Nephron (organoid): ENCODE measurements around the gene ABHD16A.
"Not testable (repeated sequence)": the region's sequence is repeated elsewhere in the genome, so short reads cannot be mapped to it uniquely, and the experiment has no call there.

Experiments
- H3K27ac Mint-ChIP-seq, 3 experiments: 2 replicates each; pipeline ENCODE4 v1.8.0; 2020; ENCODE audit warnings: mixed read lengths in 3 of 3, mild to moderate bottlenecking in 2 of 3, moderate library complexity in 1 of 3
- H3K27me3 Mint-ChIP-seq: 2 replicates; pipeline ENCODE4 v1.8.0; 2021; ENCODE audit warnings: low read depth, mild to moderate bottlenecking, moderate library complexity, mixed read lengths
- H3K36me3 Mint-ChIP-seq: 2 replicates; pipeline ENCODE4 v1.8.0; 2020; ENCODE audit warnings: low read depth, mixed read lengths
- H3K4me1 Mint-ChIP-seq: 2 replicates; pipeline ENCODE4 v1.8.0; 2020; ENCODE audit warnings: mixed read lengths
- H3K4me3 Mint-ChIP-seq, 3 experiments: 2 replicates each; pipeline ENCODE4 v1.8.0; 2020; ENCODE audit warnings: mild to moderate bottlenecking in 3 of 3, mixed read lengths in 3 of 3, moderate library complexity in 2 of 3
- H3K9me3 Mint-ChIP-seq: 2 replicates; pipeline ENCODE4 v1.8.0; 2020; ENCODE audit warnings: mixed read lengths
- CTCF ChIP-seq, 3 experiments: fragments of 200-600 bp; sonication (generic); IDR thresholded peaks; one replicate each; pipeline ENCODE4 v1.5.0; 2021; ENCODE audit warnings: antibody characterized with exemption in 3 of 3; ENCODE audit not compliant: unreplicated experiment in 3 of 3

ABHD16A gene

GRCh38 chr6:31713465-31713864 is 10.3 kb upstream of the ABHD16A start:
- Mint-ChIP-seq H3K27me3 (peaks cover 5% of the 10 kb centered on the region), H3K9me3 (no peaks in the 10 kb centered on the region), H3K4me3 (no peak overlapping the region), H3K27ac (peak overlapping the region; percentile 83 to 93 (median 92)), H3K4me1 (peaks cover 36% of the 10 kb centered on the region), H3K36me3 (no peaks in the 10 kb centered on the region)
- no peak for TF ChIP-seq CTCF (IDR thresholded peaks at IDR 0.05; ENCODE audit: unreplicated experiment in 3 of 3)

- Mint-ChIP-seq H3K9me3 (no peaks in the 10 kb centered on the region), H3K27ac (peak overlapping the region; percentile 83 to 93 (median 86)), H3K36me3 (no peaks in the 10 kb centered on the region), H3K4me1 (peaks cover 36% of the 10 kb centered on the region), H3K4me3 (peak overlapping the region in 2 of 3 experiments; percentile 7 to 12), H3K27me3 (peaks cover 5% of the 10 kb centered on the region)
- TF ChIP-seq CTCF (IDR thresholded peaks at IDR 0.05; ENCODE audit: unreplicated experiment in 3 of 3) = no peak
These were observed 9.2 kb upstream of the ABHD16A start for GRCh38 chr6:31712296-31712695.

GRCh38 chr6:31711233-31711632 is 8.1 kb upstream of the ABHD16A start:
- H3K27me3 Mint-ChIP-seq = peaks cover 8% of the 10 kb centered on the region
- no peaks in the 10 kb centered on the region for H3K36me3 Mint-ChIP-seq
- peaks cover 36% of the 10 kb centered on the region for H3K4me1 Mint-ChIP-seq
- peak overlapping the region in 1 of 3 experiments; percentile 83 for H3K27ac Mint-ChIP-seq
- H3K4me3 Mint-ChIP-seq = no peak overlapping the region
- no peaks in the 10 kb centered on the region for H3K9me3 Mint-ChIP-seq
- no peak for TF ChIP-seq CTCF (IDR thresholded peaks at IDR 0.05; ENCODE audit: unreplicated experiment in 3 of 3)

- peaks cover 34% of the 10 kb centered on the region for H3K4me1 Mint-ChIP-seq
- H3K27me3 Mint-ChIP-seq = peaks cover 8% of the 10 kb centered on the region
- H3K36me3 Mint-ChIP-seq = no peaks in the 10 kb centered on the region
- no peak for TF ChIP-seq CTCF (IDR thresholded peaks at IDR 0.05; ENCODE audit: unreplicated experiment in 3 of 3)
- no peak overlapping the region for H3K27ac Mint-ChIP-seq
- no peak overlapping the region for H3K4me3 Mint-ChIP-seq
- no peaks in the 10 kb centered on the region for H3K9me3 Mint-ChIP-seq
These were observed 7.5 kb upstream of the ABHD16A start for GRCh38 chr6:31710523-31711219.

GRCh38 chr6:31709157-31709556 is 6.0 kb upstream of the ABHD16A start:
- H3K9me3 Mint-ChIP-seq, H3K27me3 Mint-ChIP-seq, H3K4me3 Mint-ChIP-seq, H3K27ac Mint-ChIP-seq, H3K36me3 Mint-ChIP-seq: not testable (repeated sequence)
- H3K4me1 Mint-ChIP-seq = peaks cover 22% of the 10 kb centered on the region

GRCh38 chr6:31708224-31708623 is 5.1 kb upstream of the ABHD16A start:
- TF ChIP-seq CTCF (IDR thresholded peaks at IDR 0.05; ENCODE audit: unreplicated experiment in 3 of 3) = no peak
- no peaks in the 10 kb centered on the region for H3K9me3 Mint-ChIP-seq
- H3K4me3 Mint-ChIP-seq = no peak overlapping the region
- H3K36me3 Mint-ChIP-seq = no peaks in the 10 kb centered on the region
- H3K27me3 Mint-ChIP-seq = peaks cover 8% of the 10 kb centered on the region
- no peak overlapping the region for H3K27ac Mint-ChIP-seq
- H3K4me1 Mint-ChIP-seq = peaks cover 18% of the 10 kb centered on the region
